Progenitor cell of endocrine pancreas (in vitro differentiated cells): ENCODE data around the gene FBXW11. TPM values are rescaled to one million over a fixed set of nuclear protein-coding genes. Genes with fewer than 3 reads are reported as not detected.

ENCODE experiments used
- DNase-seq: peaks from one replicate; pipeline ENCODE4 v3.0.0; 2021; ENCODE audit warnings: low spot score; ENCODE audit not compliant: unreplicated experiment
- H3K27ac Mint-ChIP-seq: 2 replicates; pipeline ENCODE4 v1.8.0; 2021; ENCODE audit warnings: mild to moderate bottlenecking, moderate library complexity, mixed read lengths
- H3K27me3 Mint-ChIP-seq: 2 replicates; pipeline ENCODE4 v1.8.0; 2021; ENCODE audit warnings: mixed read lengths
- H3K36me3 Mint-ChIP-seq: 2 replicates; pipeline ENCODE4 v1.8.0; 2022; ENCODE audit warnings: mixed read lengths; ENCODE audit not compliant: insufficient read depth
- H3K4me1 Mint-ChIP-seq: 2 replicates; pipeline ENCODE4 v1.8.0; 2021; ENCODE audit warnings: low read depth, mixed read lengths
- H3K4me3 Mint-ChIP-seq: 2 replicates; pipeline ENCODE4 v1.8.0; 2021; ENCODE audit warnings: low read depth, mild to moderate bottlenecking, moderate library complexity, mixed read lengths
- H3K9me3 Mint-ChIP-seq: 2 replicates; pipeline ENCODE4 v1.8.0; 2021; ENCODE audit warnings: low read depth, mixed read lengths
- CTCF ChIP-seq: fragments of 200-600 bp; sonication (generic); IDR thresholded peaks from one replicate; pipeline ENCODE4 v1.5.0; 2021; ENCODE audit warnings: antibody characterized with exemption, mild to moderate bottlenecking; ENCODE audit not compliant: unreplicated experiment
- total RNA-seq: library from RNA; stranded (reverse); gene quantifications from 2 replicates; pipeline ENCODE4 v1.2.1, GENCODE V29; 2021

Gene FBXW11
- total RNA-seq, 1 donor from 2014 or later, result 63.5 TPM

GRCh38 chr5:171846323-171846722 is 160.1 kb downstream of the FBXW11 start:
- H3K27me3 Mint-ChIP-seq, result no peaks in the 10 kb centered on the region
- DNase-seq, result no peak
- no peak overlapping the region for H3K27ac Mint-ChIP-seq
- peaks cover 7% of the 10 kb centered on the region for H3K4me1 Mint-ChIP-seq
- peaks cover 13% of the 10 kb centered on the region for H3K36me3 Mint-ChIP-seq
- TF ChIP-seq CTCF, result no peak
- no peaks in the 10 kb centered on the region for H3K9me3 Mint-ChIP-seq
- no peak overlapping the region for H3K4me3 Mint-ChIP-seq

GRCh38 chr5:171845857-171846256 is 160.6 kb downstream of the FBXW11 start:
- peaks cover 15% of the 10 kb centered on the region for H3K36me3 Mint-ChIP-seq
- H3K27me3 Mint-ChIP-seq, result no peaks in the 10 kb centered on the region
- H3K4me1 Mint-ChIP-seq, result peaks cover 5% of the 10 kb centered on the region
- TF ChIP-seq CTCF, result no peak
- DNase-seq, result no peak
- H3K27ac Mint-ChIP-seq, result no peak overlapping the region
- no peaks in the 10 kb centered on the region for H3K9me3 Mint-ChIP-seq
- H3K4me3 Mint-ChIP-seq, result no peak overlapping the region

GRCh38 chr5:171845040-171845630 is 161.3 kb downstream of the FBXW11 start:
- Mint-ChIP-seq H3K4me1 (peaks cover 2% of the 10 kb centered on the region), H3K4me3 (no peak overlapping the region), H3K36me3 (peaks cover 17% of the 10 kb centered on the region), H3K9me3 (no peaks in the 10 kb centered on the region), H3K27ac (peak overlapping the region; percentile 17), H3K27me3 (no peaks in the 10 kb centered on the region)
- DNase-seq, result no peak
- TF ChIP-seq CTCF, result no peak

- Mint-ChIP-seq H3K27ac (no peak overlapping the region), H3K27me3 (no peaks in the 10 kb centered on the region), H3K4me3 (no peak overlapping the region), H3K9me3 (no peaks in the 10 kb centered on the region), H3K4me1 (peaks cover 2% of the 10 kb centered on the region), H3K36me3 (peaks cover 10% of the 10 kb centered on the region)
- no peak for TF ChIP-seq CTCF
- no peak for DNase-seq
Observed at GRCh38 chr5:171842777-171843328, 163.6 kb downstream of the FBXW11 start.

GRCh38 chr5:171841984-171842776 is 164.3 kb downstream of the FBXW11 start:
- H3K36me3 Mint-ChIP-seq, result peaks cover 8% of the 10 kb centered on the region
- no peak overlapping the region for H3K4me3 Mint-ChIP-seq
- DNase-seq, result no peak
- H3K27me3 Mint-ChIP-seq, result no peaks in the 10 kb centered on the region
- no peaks in the 10 kb centered on the region for H3K9me3 Mint-ChIP-seq
- H3K4me1 Mint-ChIP-seq, result peaks cover 2% of the 10 kb centered on the region
- TF ChIP-seq CTCF, result no peak
- no peak overlapping the region for H3K27ac Mint-ChIP-seq
